Central memory CD4-positive, alpha-beta T cell (primary cell): ENCODE measurements around the gene LRRC70.
"Not testable (repeated sequence)": the region's sequence is repeated elsewhere in the genome, so short reads cannot be mapped to it uniquely, and the experiment has no call there.

Source experiments
- DNase-seq: peaks from one replicate; pipeline ENCODE4 v3.0.0; 2022

The LRRC70 gene

GRCh38 chr5:62608529-62609511 lies 30.2 kb downstream of the LRRC70 start:
- no peak for DNase-seq

DNA sequence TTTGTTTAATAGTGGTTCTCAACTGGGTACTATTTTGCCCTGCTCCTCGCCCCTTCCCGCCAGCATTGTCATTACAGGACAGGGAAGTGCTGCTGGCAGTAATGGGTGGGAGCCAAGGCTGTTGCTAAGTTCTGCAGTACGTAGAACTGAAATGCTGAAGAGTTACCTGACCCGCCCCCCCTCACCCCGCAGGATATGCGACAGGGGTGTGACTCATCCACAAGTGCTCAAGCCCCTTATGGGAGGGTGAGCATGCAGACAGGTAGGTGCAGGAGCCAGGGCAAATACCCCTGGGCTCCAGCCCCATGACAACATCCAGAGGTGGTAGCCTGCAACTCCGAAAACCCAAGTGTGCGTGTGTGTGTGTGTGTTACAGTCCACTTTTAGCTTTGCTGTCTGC lies 35.7 kb downstream of the LRRC70 start:
- no peak for DNase-seq

- no peak for DNase-seq
Observed at GRCh38 chr5:62616615-62617277, 38.1 kb downstream of the LRRC70 start.

DNA sequence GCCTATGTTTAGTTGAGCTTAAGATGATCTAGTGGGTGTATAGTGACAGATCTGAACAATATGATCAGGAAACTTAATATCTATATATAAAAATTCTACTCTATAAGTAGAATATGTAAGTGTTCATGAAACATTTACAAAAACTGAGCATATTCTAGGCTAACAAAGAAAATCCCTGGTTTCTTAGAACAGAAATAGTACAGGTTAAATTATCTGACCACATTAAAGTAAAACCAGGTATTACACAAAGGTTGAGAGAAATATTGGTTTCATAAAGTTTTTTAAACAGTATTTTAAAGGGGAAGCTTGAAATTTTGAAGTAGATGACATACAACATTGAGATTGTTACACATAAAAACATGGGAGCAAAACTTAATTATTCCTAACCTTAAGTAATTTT lies 39.3 kb downstream of the LRRC70 start:
- DNase-seq, result no peak

GRCh38 chr5:62620761-62621160 lies 42.1 kb downstream of the LRRC70 start:
- no peak for DNase-seq

DNA sequence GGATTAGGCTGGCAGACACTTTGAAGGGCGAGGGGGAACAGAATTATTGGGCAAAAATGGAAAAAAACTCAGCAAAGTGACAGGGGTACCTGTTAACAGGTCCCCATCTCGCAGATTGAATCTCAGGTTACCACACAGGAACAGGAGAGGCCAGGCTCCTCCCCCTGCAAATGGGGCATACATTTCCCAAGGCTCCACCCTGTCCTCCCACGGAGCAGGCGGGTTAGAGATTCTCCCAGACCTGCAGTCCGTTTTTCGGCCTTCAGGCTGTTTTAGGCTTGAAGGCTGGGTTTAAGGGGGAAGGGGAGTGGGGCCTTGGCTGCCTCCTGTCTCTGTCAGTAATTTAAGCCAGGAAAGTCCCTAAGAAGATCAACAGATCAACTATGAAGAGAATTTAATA lies 42.7 kb downstream of the LRRC70 start:
- no peak for DNase-seq

- DNase-seq, result no peak
Observed at GRCh38 chr5:62623271-62623670, 44.7 kb downstream of the LRRC70 start.

DNA sequence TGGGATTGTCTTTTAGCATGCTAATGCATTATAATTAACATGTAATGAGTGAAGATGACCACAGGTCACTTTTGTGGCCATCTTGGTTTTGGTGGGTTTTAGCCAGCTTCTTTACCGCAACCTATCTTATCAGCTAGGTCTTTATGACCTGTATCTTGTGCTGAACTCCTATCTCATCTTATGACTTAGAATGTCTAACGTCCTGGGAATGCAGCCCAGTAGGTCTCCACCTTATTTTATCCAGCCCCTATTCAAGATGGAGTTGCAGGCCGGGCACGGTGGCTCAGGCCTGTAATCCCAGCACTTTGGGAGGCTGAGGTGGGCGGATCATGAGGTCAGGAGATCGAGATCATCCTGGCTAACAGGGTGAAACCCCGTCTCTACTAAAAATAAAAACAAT lies 45.8 kb downstream of the LRRC70 start:
- not testable (repeated sequence) for DNase-seq

- DNase-seq, result no peak
Observed at GRCh38 chr5:62626534-62626933, 47.9 kb downstream of the LRRC70 start.

DNA sequence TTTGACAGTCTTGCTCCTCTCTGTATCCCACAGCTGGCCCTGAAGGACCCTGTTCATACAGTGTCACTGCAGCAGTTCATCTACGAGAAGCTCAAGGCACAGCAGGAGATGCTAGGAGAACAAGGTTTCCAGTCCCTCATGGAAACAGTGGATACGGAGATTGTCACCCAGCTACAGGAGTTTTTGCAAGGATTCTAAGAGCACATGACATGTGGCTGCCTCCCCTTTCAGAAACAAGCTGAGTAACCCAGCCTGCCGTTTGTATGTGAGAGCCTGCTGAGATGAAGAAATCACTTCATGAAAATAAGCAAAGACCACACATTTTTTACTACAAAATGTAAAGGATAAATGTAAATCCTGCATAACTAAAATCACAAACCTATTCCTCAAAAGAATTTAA lies 48.5 kb downstream of the LRRC70 start:
- no peak for DNase-seq

GRCh38 chr5:62627901-62628300 lies 49.3 kb downstream of the LRRC70 start:
- DNase-seq, result no peak
